ENCODE results near the gene HHIPL2.
A peak's percentile ranks its signal among the peaks of the same experiment; 100 is the strongest.

The HHIPL2 gene

GRCh38 chr1:222586842-222587241 lies 38.9 kb upstream of the HHIPL2 start:
- H3K4me3 ChIP-seq (ENCODE audit: low read length) = no peak overlapping the region
- TF ChIP-seq CTCF (conservative IDR thresholded peaks at IDR 0.05; ENCODE audit: low read length) = no peak
- DNase-seq (ENCODE audit: low read depth) = no peak

- H3K4me3 ChIP-seq (ENCODE audit: low read length) = no peak overlapping the region
- no peak for DNase-seq (ENCODE audit: low read depth)
These were observed 35.2 kb upstream of the HHIPL2 start for GRCh38 chr1:222583079-222583478.

GRCh38 chr1:222582099-222582774 lies 34.3 kb upstream of the HHIPL2 start:
- no peak for TF ChIP-seq CTCF (conservative IDR thresholded peaks at IDR 0.05; ENCODE audit: low read length)
- H3K4me3 ChIP-seq (ENCODE audit: low read length) = no peak overlapping the region
- peak; percentile 34 for DNase-seq (ENCODE audit: low read depth)

More at GRCh38 chr1:222583079-222583478, 35.2 kb upstream of the HHIPL2 start:
- no peak for TF ChIP-seq CTCF (conservative IDR thresholded peaks at IDR 0.05; ENCODE audit: low read length)

GRCh38 chr1:222579316-222579715 lies 31.4 kb upstream of the HHIPL2 start:
- no peak for TF ChIP-seq CTCF (conservative IDR thresholded peaks at IDR 0.05; ENCODE audit: low read length)
- no peak for DNase-seq (ENCODE audit: low read depth)
- H3K4me3 ChIP-seq (ENCODE audit: low read length) = no peak overlapping the region

GRCh38 chr1:222570837-222571236 lies 22.9 kb upstream of the HHIPL2 start:
- no peak for DNase-seq (ENCODE audit: low read depth)
- H3K4me3 ChIP-seq (ENCODE audit: low read length) = no peak overlapping the region
- no peak for TF ChIP-seq CTCF (conservative IDR thresholded peaks at IDR 0.05; ENCODE audit: low read length)

- TF ChIP-seq CTCF (conservative IDR thresholded peaks at IDR 0.05; ENCODE audit: low read length) = no peak
- H3K4me3 ChIP-seq (ENCODE audit: low read length) = no peak overlapping the region
- DNase-seq (ENCODE audit: low read depth) = no peak
These were observed 13.8 kb upstream of the HHIPL2 start for GRCh38 chr1:222561656-222562055.

- no peak for TF ChIP-seq CTCF (conservative IDR thresholded peaks at IDR 0.05; ENCODE audit: low read length)
- no peak for DNase-seq (ENCODE audit: low read depth)
- H3K4me3 ChIP-seq (ENCODE audit: low read length) = no peak overlapping the region
These were observed 9.7 kb upstream of the HHIPL2 start for GRCh38 chr1:222557574-222557973.

Measured in AG10803 (cell line).